Esophagus squamous epithelium (tissue), 4 donors: ENCODE measurements around the gene RPS2.

Source experiments
- CTCF ChIP-seq, 6 experiments: fragments of 450-650 bp in 4 of 6; fragments of 200-600 bp in 2 of 6; sonication (generic) in 2 of 6; IDR thresholded peaks; one replicate each; pipeline ENCODE4 v1.5.1; 2016 to 2019; ENCODE audit warnings: antibody characterized with exemption in 6 of 6, mild to moderate bottlenecking in 4 of 6, moderate library complexity in 4 of 6
- POLR2A ChIP-seq, 4 donors: fragments of 450-650 bp; IDR thresholded peaks; one replicate each; pipeline ENCODE4 v1.6.1; 2017; ENCODE audit warnings: antibody characterized with exemption in 4 of 4, mild to moderate bottlenecking in 4 of 4, moderate library complexity in 3 of 4

- TF ChIP-seq CTCF (IDR thresholded peaks at IDR 0.05) (peak in 4 of 6 experiments; percentile 9 to 52 (median 22)), POLR2A (IDR thresholded peaks at IDR 0.05) (no peak)
Observed at GRCh38 chr16:1932050-1933028, 32.3 kb downstream of the RPS2 start.
